SK-N-SH (cell line): Measurements from ENCODE around the gene SLC25A33. TPM values are rescaled to one million over a fixed set of nuclear protein-coding genes. Genes with fewer than 3 reads are reported as not detected.

Experiments
- CTCF ChIA-PET: fragments of 300-600, 350-600 bp; formaldehyde crosslinking; extraction: SDS; loops from one replicate; lab custom pipeline; 2021; lab: Yijun Ruan, JAX
- POLR2A ChIA-PET: fragments of 350-600 bp; sonication (Branson Sonifier 250); formaldehyde crosslinking; extraction: SDS; loops from one replicate; lab custom pipeline; 2020; ENCODE audit warnings: antibody characterized with exemption, inconsistent platforms; lab: Yijun Ruan, JAX
- DNase-seq: peaks from one replicate; pipeline ENCODE4 v3.0.0; 2012
- H2AFZ ChIP-seq: fragments of 200-600 bp; sonication (generic); 2 replicates; pipeline ENCODE4 v1.8.1; 2016; ENCODE audit warnings: antibody characterized with exemption, mild to moderate bottlenecking, low read depth
- H3F3A ChIP-seq: fragments of 200-600 bp; sonication (generic); replicated peaks from 2 replicates; pipeline ENCODE3; 2016; ENCODE audit warnings: antibody characterized with exemption, mild to moderate bottlenecking; ENCODE audit not compliant: insufficient read depth
- H3K27ac ChIP-seq, 2 experiments: fragments of 200-500 bp in 1 of 2; fragments of 200-600 bp in 1 of 2; sonication (Bioruptor generic) in 1 of 2; sonication (generic), shearing (Covaris generic) in 1 of 2; 2 replicates each; pipeline versions ENCODE4 v1.5.1 to v1.6.1; 2014 to 2016; ENCODE audit warnings: low read depth in 2 of 2, inconsistent platforms in 1 of 2, low read length in 1 of 2, mild to moderate bottlenecking in 1 of 2, mixed read lengths in 1 of 2
- H3K27me3 ChIP-seq: fragments of 200-600 bp; sonication (generic), shearing (Covaris generic); 2 replicates; pipeline ENCODE4 v1.6.1; 2016; ENCODE audit warnings: mixed run types; ENCODE audit not compliant: insufficient read depth
- H3K36me3 ChIP-seq, 2 experiments: fragments of 200-500 bp in 1 of 2; fragments of 200-600 bp in 1 of 2; sonication (Bioruptor generic) in 1 of 2; sonication (generic) in 1 of 2; replicated peaks in 1 of 2; 2 replicates each; pipeline versions ENCODE3 to v1.5.1; 2014 to 2016; ENCODE audit warnings: low read length in 1 of 2, mild to moderate bottlenecking in 1 of 2; ENCODE audit not compliant: insufficient read depth in 2 of 2, control insufficient read depth in 1 of 2
- H3K4me1 ChIP-seq, 2 experiments: fragments of 200-500 bp in 1 of 2; fragments of 200-600 bp in 1 of 2; sonication (Bioruptor generic) in 1 of 2; sonication (generic), shearing (Covaris generic) in 1 of 2; 2 replicates each; pipeline versions ENCODE4 v1.5.1 to v1.6.1; 2014 to 2016; ENCODE audit warnings: low read depth in 1 of 2, low read length in 1 of 2, mixed run types in 1 of 2; ENCODE audit not compliant: insufficient read depth in 2 of 2, control insufficient read depth in 1 of 2
- H3K4me2 ChIP-seq: fragments of 200-600 bp; sonication (generic), shearing (Covaris generic); 2 replicates; pipeline ENCODE4 v1.6.1; 2017; ENCODE audit warnings: mixed run types
- H3K4me3 ChIP-seq, 2 experiments: fragments of 200-500 bp in 1 of 2; fragments of 200-600 bp in 1 of 2; sonication (Bioruptor generic) in 1 of 2; sonication (generic), shearing (Covaris generic) in 1 of 2; 2 replicates each; pipeline versions ENCODE4 v1.5.1 to v1.8.1; 2014 to 2016; ENCODE audit warnings: low read depth in 2 of 2, inconsistent platforms in 1 of 2, low read length in 1 of 2, mild to moderate bottlenecking in 1 of 2, mixed read lengths in 1 of 2, moderate library complexity in 1 of 2
- H3K79me2 ChIP-seq: fragments of 200-600 bp; sonication (generic); 2 replicates; pipeline ENCODE4 v1.8.1; 2017; ENCODE audit warnings: mild to moderate bottlenecking; ENCODE audit not compliant: insufficient read depth
- H3K9ac ChIP-seq: fragments of 200-600 bp; sonication (generic); 2 replicates; pipeline ENCODE4 v1.6.1; 2017; ENCODE audit warnings: mixed run types
- H3K9me2 ChIP-seq: fragments of 200-600 bp; sonication (generic); 2 replicates; pipeline ENCODE4 v1.6.1; 2017; ENCODE audit warnings: mixed run types
- H3K9me3 ChIP-seq: fragments of 200-600 bp; sonication (generic); 2 replicates; pipeline ENCODE4 v1.6.1; 2017; ENCODE audit warnings: mixed run types, mild to moderate bottlenecking, moderate library complexity
- H4K20me1 ChIP-seq: fragments of 200-600 bp; sonication (generic); 2 replicates; pipeline ENCODE4 v1.6.1; 2017; ENCODE audit warnings: mild to moderate bottlenecking, mixed run types; ENCODE audit not compliant: insufficient read depth
- ELF1 ChIP-seq: IDR thresholded peaks from 2 replicates; pipeline ENCODE4 v1.4.0; 2012
- EZH2phosphoT487 ChIP-seq: fragments of 200-600 bp; sonication (generic); IDR thresholded peaks from 2 replicates; pipeline ENCODE4 v1.6.1; 2017; ENCODE audit warnings: low read depth, mixed run types, mild to moderate bottlenecking, antibody characterized with exemption, moderate library complexity, borderline replicate concordance
- FOXM1 ChIP-seq: IDR thresholded peaks from 2 replicates; pipeline ENCODE4 v1.4.0; 2012; ENCODE audit warnings: low read depth, mild to moderate bottlenecking
- JUND ChIP-seq: IDR thresholded peaks from 2 replicates; pipeline ENCODE4 v1.4.0; 2012
- MEF2A ChIP-seq: IDR thresholded peaks from 2 replicates; pipeline ENCODE4 v1.4.0; 2012; ENCODE audit warnings: low read depth, borderline replicate concordance
- MXI1 ChIP-seq: IDR thresholded peaks from 2 replicates; pipeline ENCODE4 v1.6.1; 2012; ENCODE audit warnings: mild to moderate bottlenecking, low read depth, low read length, improper control_type of control experiment
- NRF1 ChIP-seq: IDR thresholded peaks from 2 replicates; pipeline ENCODE4 v1.6.1; 2012; ENCODE audit warnings: low read depth, mild to moderate bottlenecking, low read length
- SMC3 ChIP-seq: IDR thresholded peaks from 2 replicates; pipeline ENCODE4 v1.6.1; 2012; ENCODE audit warnings: low read depth, low read length, improper control_type of control experiment
- TEAD4 ChIP-seq: IDR thresholded peaks from 2 replicates; pipeline ENCODE4 v1.4.0; 2012; ENCODE audit warnings: mild to moderate bottlenecking, borderline replicate concordance; ENCODE audit not compliant: insufficient read depth
- WGBS: methylation state at CpG from one replicate; pipeline ENCODE4 v1.1.6; 2017; ENCODE audit warnings: low lambda C conversion rate; 5-methylcytosine and 5-hydroxymethylcytosine counted together
- polyA plus RNA-seq, 3 experiments: library from polyadenylated mRNA; depleted of rRNA; stranded (reverse); fragments of >200 nt; gene quantifications; 2 replicates each; pipeline ENCODE4 v1.2.3, GENCODE V29; 2012
- TF ChIP-seq, protein P1 (sequence below): IDR thresholded peaks from 2 replicates; pipeline ENCODE4 v1.6.1; 2012; ENCODE audit warnings: mild to moderate bottlenecking, low read depth, low read length, moderate library complexity
- TF ChIP-seq, protein P2 (sequence below): fragments of 150-350 bp; IDR thresholded peaks from 2 replicates; pipeline ENCODE4 v1.6.1; 2017; ENCODE audit warnings: antibody characterized with exemption, low read length, low read depth, borderline replicate concordance

The SLC25A33 gene
- polyA plus RNA-seq, 1 of the 3 experiments (the other 2 are of a cell fraction): 4.8 TPM

DNA sequence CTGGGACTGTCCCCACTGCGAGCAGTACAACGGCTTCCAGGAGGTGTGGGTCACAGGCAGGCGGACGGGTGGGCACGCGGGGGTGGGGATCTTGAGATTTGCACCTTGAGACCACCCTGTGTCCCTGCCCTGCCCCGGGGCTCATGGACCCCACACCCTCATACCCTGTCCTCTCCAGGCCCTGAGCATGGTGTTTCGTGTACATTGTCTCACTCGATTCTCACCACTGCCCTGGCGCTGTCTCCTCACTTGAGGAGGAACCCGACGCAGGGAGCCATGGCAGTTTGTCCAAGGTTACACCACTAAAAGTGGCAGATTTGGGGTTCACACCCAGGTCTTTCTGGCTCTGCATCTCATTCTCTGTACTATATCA is 56.7 kb downstream of the SLC25A33 start:
- Histone ChIP-seq H3K79me2 (peaks cover 47% of the 10 kb centered on the region), H3F3A (no peaks in the 10 kb centered on the region), H3K4me1 (peaks cover 14 to 61% of the 10 kb centered on the region in 2 experiments; a peak in 3 of 4 replicates), H4K20me1 (peaks cover 16% of the 10 kb centered on the region; the same call in 1 of the 2 replicates), H3K9me3 (no peaks in the 10 kb centered on the region), H3K9me2 (no peaks in the 10 kb centered on the region), H3K9ac (no peak overlapping the region), H3K27me3 (no peaks in the 10 kb centered on the region), H2AFZ (no peak overlapping the region), H3K4me3 (no peak overlapping the region), H3K36me3 (peaks cover 0 to 19% of the 10 kb centered on the region in 2 experiments), H3K27ac (peak overlapping the region in 1 of 2 experiments; percentile 53; a peak in 1 of 4 replicates), H3K4me2 (no peak overlapping the region)
- POLR2A ChIA-PET: no interaction called here
- DNase-seq: no peak
- no peak for TF ChIP-seq SMC3
- TF ChIP-seq ELF1: no peak
- no peak for TF ChIP-seq MXI1
- 87% methylated on average over 9 of the region's 12 CpGs for WGBS
- CTCF ChIA-PET: interaction anchor here (7.0 kb wide), 1 partner anchor 8 kb away, joined by 51 read pairs; no protein-coding TSS in a partner anchor

DNA sequence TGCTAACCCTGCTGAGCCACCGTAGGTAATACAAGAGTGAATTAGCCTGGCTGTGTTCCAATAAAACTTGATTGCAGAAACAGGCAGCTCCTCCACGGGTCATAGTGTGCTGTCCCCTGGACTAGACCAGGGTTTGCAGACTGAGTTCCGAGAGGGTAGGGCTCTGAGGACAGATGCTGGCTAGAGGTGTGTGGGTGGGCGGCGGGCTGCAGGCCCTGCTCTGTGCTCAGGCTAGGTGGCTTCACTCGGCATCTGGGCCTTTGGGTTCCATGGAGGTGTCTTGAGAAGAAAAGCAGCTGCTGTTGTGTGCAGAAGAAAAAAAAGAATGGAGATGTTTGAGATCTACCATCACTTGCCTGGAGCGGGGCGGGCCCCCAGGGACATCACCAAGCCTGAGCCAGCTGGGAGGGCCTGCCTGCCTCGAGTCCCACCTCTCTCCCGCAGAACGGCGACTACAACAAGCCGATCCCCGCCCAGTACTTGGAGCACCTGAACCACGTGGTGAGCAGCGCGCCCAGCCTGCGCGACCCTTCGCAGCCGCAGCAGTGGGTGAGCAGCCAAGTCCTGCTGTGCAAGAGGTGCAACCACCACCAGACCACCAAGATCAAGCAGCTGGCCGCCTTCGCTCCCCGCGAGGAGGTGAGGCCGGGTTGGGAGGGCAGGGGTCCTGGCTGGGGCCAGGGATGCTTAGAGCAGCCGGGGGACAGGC is 57.3 kb downstream of the SLC25A33 start:
- 86% methylated on average over 9 of the region's 27 CpGs for WGBS
- Histone ChIP-seq H3K4me3 (no peak overlapping the region), H3F3A (no peaks in the 10 kb centered on the region), H3K9ac (no peak overlapping the region), H2AFZ (no peak overlapping the region), H3K27ac (peak overlapping the region in 1 of 2 experiments; percentile 53; a peak in 1 of 4 replicates), H3K9me2 (no peaks in the 10 kb centered on the region), H3K4me2 (no peak overlapping the region), H3K27me3 (no peaks in the 10 kb centered on the region), H3K4me1 (peaks cover 14 to 55% of the 10 kb centered on the region in 2 experiments; a peak in 3 of 4 replicates), H4K20me1 (peaks cover 13% of the 10 kb centered on the region; the same call in 1 of the 2 replicates), H3K79me2 (peaks cover 41% of the 10 kb centered on the region), H3K36me3 (peaks cover 0 to 24% of the 10 kb centered on the region in 2 experiments), H3K9me3 (no peaks in the 10 kb centered on the region)
- DNase-seq: peak; percentile 56
- ChIA-PET CTCF (interaction anchor here (1.0 kb wide), 1 partner anchor 31 kb away, joined by 3 read pairs; no protein-coding TSS in a partner anchor), POLR2A (no interaction called here)
- no peak for TF ChIP-seq MEF2A
- no peak for TF ChIP-seq MXI1

DNA sequence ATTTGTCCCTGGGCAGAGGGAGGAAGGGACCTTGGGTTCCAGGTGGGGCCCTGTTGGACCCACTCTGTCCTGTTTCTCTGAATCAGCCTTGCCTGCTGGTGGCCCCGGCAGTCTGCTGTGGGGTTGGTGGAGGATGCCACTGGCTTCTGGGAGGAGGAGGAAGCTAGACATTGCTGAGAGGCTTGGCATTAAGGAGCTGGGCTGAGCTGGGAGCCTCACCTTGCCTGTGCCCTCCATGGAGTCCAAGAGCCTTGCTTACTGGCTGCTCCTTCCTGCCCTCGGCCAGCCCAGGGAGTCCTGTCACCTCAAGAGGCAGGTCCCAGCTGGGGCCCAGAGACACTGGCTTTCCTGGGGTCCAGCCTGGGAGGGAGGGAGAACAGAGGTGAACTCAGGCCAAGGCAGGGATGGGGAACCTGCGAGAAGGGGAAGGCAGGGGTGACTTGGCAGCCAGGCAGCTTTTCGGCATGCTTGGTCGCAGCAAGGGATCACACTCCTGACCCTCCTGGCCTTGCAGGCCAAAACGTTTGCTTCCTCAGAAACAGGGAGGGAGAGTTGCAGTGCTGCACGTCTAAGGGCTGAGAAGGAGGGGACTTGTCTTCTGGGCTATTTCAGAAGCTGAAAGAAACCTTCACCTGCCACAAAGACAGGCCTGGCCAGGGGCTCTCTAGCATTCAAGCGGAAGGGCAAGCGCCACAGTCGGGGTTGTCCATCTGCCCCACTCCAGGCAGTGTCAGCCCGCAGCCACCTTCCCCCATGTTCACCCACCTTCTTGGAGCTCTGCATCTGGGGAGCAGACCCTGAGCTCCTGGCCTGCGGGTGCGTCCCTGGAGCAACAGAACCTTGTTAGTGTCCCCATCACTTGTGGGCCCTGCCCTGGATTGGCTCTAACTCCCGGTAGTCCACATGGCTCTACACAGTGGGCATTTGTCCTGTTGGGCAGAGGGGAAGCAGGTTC is 58.4 kb downstream of the SLC25A33 start:
- ChIA-PET POLR2A (no interaction called here), CTCF (interaction anchor here (1.0 kb wide), 2 partner anchors 9 to 30 kb away, joined by 3 to 5 read pairs; partner anchors contain the start of gene TMEM201)
- peaks cover 30% of the 10 kb centered on the region for H3K79me2 ChIP-seq
- H3K27ac ChIP-seq: no peak overlapping the region; a peak in 1 of 4 replicates
- H3K9me2 ChIP-seq: no peaks in the 10 kb centered on the region
- H3K9me3 ChIP-seq: no peaks in the 10 kb centered on the region
- no peak overlapping the region for H3K4me2 ChIP-seq
- H2AFZ ChIP-seq: no peak overlapping the region
- H3K9ac ChIP-seq: no peak overlapping the region
- H3K27me3 ChIP-seq: no peaks in the 10 kb centered on the region
- H3K4me3 ChIP-seq: no peak overlapping the region
- peaks cover 13 to 44% of the 10 kb centered on the region in 2 experiments; a peak in 3 of 4 replicates for H3K4me1 ChIP-seq
- peaks cover 12% of the 10 kb centered on the region; the same call in 1 of the 2 replicates for H4K20me1 ChIP-seq
- no peak for DNase-seq
- H3K36me3 ChIP-seq: peaks cover 0 to 35% of the 10 kb centered on the region in 2 experiments
- no peak for TF ChIP-seq TEAD4
- TF ChIP-seq, protein P1, sequence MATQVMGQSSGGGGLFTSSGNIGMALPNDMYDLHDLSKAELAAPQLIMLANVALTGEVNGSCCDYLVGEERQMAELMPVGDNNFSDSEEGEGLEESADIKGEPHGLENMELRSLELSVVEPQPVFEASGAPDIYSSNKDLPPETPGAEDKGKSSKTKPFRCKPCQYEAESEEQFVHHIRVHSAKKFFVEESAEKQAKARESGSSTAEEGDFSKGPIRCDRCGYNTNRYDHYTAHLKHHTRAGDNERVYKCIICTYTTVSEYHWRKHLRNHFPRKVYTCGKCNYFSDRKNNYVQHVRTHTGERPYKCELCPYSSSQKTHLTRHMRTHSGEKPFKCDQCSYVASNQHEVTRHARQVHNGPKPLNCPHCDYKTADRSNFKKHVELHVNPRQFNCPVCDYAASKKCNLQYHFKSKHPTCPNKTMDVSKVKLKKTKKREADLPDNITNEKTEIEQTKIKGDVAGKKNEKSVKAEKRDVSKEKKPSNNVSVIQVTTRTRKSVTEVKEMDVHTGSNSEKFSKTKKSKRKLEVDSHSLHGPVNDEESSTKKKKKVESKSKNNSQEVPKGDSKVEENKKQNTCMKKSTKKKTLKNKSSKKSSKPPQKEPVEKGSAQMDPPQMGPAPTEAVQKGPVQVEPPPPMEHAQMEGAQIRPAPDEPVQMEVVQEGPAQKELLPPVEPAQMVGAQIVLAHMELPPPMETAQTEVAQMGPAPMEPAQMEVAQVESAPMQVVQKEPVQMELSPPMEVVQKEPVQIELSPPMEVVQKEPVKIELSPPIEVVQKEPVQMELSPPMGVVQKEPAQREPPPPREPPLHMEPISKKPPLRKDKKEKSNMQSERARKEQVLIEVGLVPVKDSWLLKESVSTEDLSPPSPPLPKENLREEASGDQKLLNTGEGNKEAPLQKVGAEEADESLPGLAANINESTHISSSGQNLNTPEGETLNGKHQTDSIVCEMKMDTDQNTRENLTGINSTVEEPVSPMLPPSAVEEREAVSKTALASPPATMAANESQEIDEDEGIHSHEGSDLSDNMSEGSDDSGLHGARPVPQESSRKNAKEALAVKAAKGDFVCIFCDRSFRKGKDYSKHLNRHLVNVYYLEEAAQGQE: no peak
- TF ChIP-seq NRF1: no peak
- no peak for TF ChIP-seq EZH2phosphoT487
- no peak for TF ChIP-seq JUND
- no peak for TF ChIP-seq FOXM1
- TF ChIP-seq, protein P2, sequence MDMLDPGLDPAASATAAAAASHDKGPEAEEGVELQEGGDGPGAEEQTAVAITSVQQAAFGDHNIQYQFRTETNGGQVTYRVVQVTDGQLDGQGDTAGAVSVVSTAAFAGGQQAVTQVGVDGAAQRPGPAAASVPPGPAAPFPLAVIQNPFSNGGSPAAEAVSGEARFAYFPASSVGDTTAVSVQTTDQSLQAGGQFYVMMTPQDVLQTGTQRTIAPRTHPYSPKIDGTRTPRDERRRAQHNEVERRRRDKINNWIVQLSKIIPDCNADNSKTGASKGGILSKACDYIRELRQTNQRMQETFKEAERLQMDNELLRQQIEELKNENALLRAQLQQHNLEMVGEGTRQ: no peak
- TF ChIP-seq, all 33 proteins: peak for 0
- 91% methylated on average over 5 of the region's 14 CpGs for WGBS
- H3F3A ChIP-seq: no peaks in the 10 kb centered on the region
